ENCODE results near the gene TBC1D30. TPM values are rescaled to one million over a fixed set of nuclear protein-coding genes. Genes with fewer than 3 reads are reported as not detected.

TBC1D30 gene
- total RNA-seq, 4 donors from 2014 or later: 1.2 to 6.1 (median 1.6) TPM

DNA sequence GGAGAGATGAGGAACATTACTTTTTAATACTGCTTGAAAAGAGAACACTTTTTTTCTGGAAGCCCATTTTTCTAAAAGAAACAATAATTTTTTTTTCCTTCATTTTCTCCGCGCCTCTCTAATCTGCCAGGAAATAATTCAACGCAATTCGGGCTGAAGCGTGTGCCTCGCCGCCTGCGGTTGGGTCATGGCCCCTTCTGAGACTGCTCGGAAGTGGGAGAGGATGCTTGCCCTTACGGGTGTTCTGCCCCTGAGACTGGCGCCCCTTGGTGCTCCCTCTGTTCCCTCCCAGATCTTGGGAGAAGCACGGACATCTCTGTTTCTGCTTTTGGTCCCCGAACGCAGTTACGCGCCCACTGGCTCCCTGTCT is 332 bp upstream of the TBC1D30 start:
- intact Hi-C loops (cut with DNase I; ENCODE audit: low total_unique reads): no loop called here
- TF ChIP-seq POLR2A (IDR thresholded peaks at IDR 0.05): no peak
- TF ChIP-seq, protein P1, sequence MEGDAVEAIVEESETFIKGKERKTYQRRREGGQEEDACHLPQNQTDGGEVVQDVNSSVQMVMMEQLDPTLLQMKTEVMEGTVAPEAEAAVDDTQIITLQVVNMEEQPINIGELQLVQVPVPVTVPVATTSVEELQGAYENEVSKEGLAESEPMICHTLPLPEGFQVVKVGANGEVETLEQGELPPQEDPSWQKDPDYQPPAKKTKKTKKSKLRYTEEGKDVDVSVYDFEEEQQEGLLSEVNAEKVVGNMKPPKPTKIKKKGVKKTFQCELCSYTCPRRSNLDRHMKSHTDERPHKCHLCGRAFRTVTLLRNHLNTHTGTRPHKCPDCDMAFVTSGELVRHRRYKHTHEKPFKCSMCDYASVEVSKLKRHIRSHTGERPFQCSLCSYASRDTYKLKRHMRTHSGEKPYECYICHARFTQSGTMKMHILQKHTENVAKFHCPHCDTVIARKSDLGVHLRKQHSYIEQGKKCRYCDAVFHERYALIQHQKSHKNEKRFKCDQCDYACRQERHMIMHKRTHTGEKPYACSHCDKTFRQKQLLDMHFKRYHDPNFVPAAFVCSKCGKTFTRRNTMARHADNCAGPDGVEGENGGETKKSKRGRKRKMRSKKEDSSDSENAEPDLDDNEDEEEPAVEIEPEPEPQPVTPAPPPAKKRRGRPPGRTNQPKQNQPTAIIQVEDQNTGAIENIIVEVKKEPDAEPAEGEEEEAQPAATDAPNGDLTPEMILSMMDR (IDR thresholded peaks at IDR 0.05): no peak
- no peak for DNase-seq (ENCODE audit: low spot score in 2 of 2)
- 3 to 5% methylated on average over 16 of the region's 16 CpGs for WGBS, 2 donors
- H3K4me3 ChIP-seq (ENCODE audit: low read depth, poor library complexity, severe bottlenecking): peak overlapping the region; percentile 10

DNA sequence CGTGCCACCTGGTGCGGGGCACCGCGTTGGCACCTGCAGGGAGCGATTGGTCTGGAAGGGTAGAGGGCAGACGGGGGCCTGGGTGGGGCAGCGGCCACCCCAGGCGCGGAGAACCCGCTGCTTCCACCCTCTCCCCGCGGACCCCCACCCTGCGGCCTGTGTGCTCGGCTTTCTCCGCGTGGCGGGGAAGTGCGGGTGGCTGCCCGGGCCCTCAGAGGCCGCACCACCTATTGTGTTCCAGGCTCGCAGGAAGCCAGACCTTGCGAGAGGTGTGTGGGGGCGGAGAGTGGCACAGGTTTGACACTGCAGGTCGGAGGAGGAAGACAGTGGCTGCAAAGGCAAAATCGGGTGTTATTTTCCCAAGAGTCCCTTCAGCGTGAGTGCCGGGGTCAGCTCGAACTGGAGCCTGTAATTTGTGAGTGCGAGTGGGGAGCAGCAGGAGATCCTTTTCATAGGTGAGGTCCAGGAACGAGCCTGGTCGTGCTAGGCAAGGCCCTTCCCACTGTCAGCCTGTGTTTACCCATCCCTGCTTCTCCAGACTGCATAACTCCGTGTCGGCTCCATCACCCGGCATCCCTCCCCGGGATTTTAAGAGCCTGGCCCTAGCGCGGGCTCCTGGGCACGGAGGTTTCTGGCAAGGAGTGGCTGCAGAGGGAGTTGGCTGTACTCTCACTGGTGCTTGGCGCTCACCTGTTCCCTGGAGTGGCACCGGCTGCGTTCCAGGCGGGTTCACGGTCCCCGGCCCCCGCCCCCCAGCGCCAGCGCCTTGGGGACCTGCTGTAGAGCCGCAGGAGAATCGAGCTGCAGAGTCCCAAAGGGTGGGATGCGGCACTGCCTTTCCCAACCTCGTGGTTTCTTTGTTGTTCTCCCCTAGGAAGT is 935 bp downstream of the TBC1D30 start:
- 2% methylated on average over 44 to 50 of the region's 51 CpGs for WGBS, 2 donors
- H3K4me3 ChIP-seq (ENCODE audit: low read depth, poor library complexity, severe bottlenecking): no peak overlapping the region
- DNase-seq (ENCODE audit: low spot score in 2 of 2): no peak
- TF ChIP-seq POLR2A (IDR thresholded peaks at IDR 0.05): no peak
- TF ChIP-seq, protein P1 (IDR thresholded peaks at IDR 0.05): no peak
- intact Hi-C loops (cut with DNase I; ENCODE audit: low total_unique reads): no loop called here

DNA sequence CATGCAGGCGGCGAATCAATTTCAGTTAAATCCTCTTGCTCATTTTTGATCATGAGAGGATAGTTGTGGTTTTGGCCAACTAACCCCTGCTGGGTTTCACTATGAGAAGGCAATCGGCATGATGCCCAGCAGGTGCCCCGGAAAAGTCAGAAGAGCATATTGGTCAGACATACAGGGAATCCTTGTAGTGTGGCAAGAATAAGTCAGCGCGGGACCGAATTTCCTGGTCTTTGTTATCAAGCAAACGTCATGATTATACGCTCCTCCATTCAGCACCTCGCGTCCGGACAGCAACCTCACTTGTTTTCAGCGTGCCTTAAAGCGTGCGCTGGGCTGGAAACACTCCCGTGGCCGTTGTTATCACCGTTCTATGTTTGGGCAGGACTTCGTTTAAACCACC is 1.8 kb downstream of the TBC1D30 start:
- intact Hi-C loops (cut with DNase I; ENCODE audit: low total_unique reads): no loop called here
- no peak for DNase-seq (ENCODE audit: low spot score in 2 of 2)
- no peak overlapping the region for H3K4me3 ChIP-seq (ENCODE audit: low read depth, poor library complexity, severe bottlenecking)
- 6 to 8% methylated on average over 19 of the region's 19 CpGs for WGBS, 2 donors
- TF ChIP-seq POLR2A (IDR thresholded peaks at IDR 0.05): no peak
- TF ChIP-seq, protein P1 (IDR thresholded peaks at IDR 0.05): no peak

DNA sequence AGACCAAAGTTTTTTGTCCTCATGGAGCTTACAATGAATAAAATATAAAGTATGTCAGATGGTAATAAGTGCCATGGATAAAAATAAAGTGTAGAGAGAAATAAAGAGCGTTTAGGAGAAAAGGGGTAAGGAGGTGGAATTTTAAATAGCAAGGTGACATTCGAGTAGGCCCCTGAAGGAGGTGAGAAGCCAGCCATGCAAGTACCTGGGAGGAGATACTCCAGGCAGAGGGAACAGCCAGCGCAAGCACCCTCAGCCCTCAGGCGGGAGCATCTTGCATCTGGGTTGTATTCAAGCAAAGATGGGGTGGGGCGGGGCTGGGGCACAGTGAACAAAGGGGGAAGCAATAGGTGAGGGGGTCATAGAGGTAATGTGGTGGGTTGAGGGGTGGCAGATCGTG is 4.3 kb downstream of the TBC1D30 start:
- intact Hi-C loops (cut with DNase I; ENCODE audit: low total_unique reads): no loop called here
- H3K4me3 ChIP-seq (ENCODE audit: low read depth, poor library complexity, severe bottlenecking): no peak overlapping the region
- DNase-seq (ENCODE audit: low spot score in 2 of 2): no peak
- TF ChIP-seq, protein P1 (IDR thresholded peaks at IDR 0.05): no peak
- no peak for TF ChIP-seq POLR2A (IDR thresholded peaks at IDR 0.05)
- WGBS, 2 donors: 82 to 83% methylated on average over 6 of the region's 6 CpGs

DNA sequence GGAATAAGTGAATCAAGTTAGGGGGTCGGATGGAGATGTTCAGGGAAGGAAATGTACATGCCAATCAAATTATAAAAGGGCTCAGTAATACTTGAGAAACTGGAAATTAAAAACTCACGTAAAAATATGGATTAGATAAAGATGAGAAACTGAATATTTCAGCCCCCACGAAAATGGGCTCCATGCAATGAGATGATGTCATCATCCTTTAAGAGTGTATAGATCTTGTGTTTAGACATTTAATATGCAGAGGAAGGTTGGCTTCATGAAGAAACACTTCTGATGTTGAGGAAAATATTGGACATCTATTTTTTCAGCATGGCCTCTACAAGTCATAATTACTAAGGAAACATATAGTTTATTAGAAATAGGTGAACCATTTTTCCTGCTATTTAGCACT is 9.5 kb downstream of the TBC1D30 start:
- TF ChIP-seq, protein P1 (IDR thresholded peaks at IDR 0.05): no peak
- TF ChIP-seq POLR2A (IDR thresholded peaks at IDR 0.05): no peak
- H3K4me3 ChIP-seq (ENCODE audit: low read depth, poor library complexity, severe bottlenecking): no peak overlapping the region
- 69 to 72% methylated on average over 3 of the region's 3 CpGs for WGBS, 2 donors
- intact Hi-C loops (cut with DNase I; ENCODE audit: low total_unique reads): no loop called here
- DNase-seq (ENCODE audit: low spot score in 2 of 2): no peak

All from lower leg skin (tissue), 4 donors.